Measurements from ENCODE around the gene BCAS3.

DNA sequence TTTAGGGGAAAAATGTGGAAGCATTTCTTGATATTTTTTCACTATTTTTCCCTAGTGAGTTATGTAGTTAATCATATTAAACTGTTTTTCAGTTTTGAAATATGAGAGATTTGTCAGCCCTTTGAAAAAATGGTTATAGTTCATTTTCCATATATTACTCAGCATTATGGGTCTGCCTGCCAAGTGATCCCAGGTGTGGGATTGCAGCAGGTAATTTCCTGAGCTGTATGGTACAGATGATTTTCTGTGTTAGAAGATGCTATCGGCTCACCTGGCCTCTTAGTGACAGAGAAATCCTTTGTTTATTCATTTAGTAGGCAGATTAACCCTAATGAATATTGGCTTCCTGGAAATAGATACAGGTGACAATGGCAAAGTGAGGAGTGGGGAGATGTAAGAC is 446.9 kb downstream of the BCAS3 start:
- TF ChIP-seq, protein P1, sequence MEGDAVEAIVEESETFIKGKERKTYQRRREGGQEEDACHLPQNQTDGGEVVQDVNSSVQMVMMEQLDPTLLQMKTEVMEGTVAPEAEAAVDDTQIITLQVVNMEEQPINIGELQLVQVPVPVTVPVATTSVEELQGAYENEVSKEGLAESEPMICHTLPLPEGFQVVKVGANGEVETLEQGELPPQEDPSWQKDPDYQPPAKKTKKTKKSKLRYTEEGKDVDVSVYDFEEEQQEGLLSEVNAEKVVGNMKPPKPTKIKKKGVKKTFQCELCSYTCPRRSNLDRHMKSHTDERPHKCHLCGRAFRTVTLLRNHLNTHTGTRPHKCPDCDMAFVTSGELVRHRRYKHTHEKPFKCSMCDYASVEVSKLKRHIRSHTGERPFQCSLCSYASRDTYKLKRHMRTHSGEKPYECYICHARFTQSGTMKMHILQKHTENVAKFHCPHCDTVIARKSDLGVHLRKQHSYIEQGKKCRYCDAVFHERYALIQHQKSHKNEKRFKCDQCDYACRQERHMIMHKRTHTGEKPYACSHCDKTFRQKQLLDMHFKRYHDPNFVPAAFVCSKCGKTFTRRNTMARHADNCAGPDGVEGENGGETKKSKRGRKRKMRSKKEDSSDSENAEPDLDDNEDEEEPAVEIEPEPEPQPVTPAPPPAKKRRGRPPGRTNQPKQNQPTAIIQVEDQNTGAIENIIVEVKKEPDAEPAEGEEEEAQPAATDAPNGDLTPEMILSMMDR (IDR thresholded peaks at IDR 0.05): no peak
- no peak for TF ChIP-seq EZH2 (IDR thresholded peaks at IDR 0.05; ENCODE audit: borderline replicate concordance, insufficient read depth, low read depth, low read length, poor library complexity, severe bottlenecking)
